Kidney capillary endothelial cell (primary cell): ENCODE data around the gene CYP11A1.

Experiments
- DNase-seq: peaks from one replicate; pipeline ENCODE4 v3.0.0-alpha.2; 2018; ENCODE audit warnings: low spot score

The CYP11A1 gene

GRCh38 chr15:74320352-74321247 is 46.8 kb downstream of the CYP11A1 start:
- DNase-seq, result no peak

- DNase-seq, result no peak
These were observed 47.7 kb downstream of the CYP11A1 start for GRCh38 chr15:74319596-74320351.

GRCh38 chr15:74319138-74319460 is 48.3 kb downstream of the CYP11A1 start:
- no peak for DNase-seq

- DNase-seq, result no peak
These were observed 48.9 kb downstream of the CYP11A1 start for GRCh38 chr15:74318376-74319137.

GRCh38 chr15:74317820-74318375 is 49.5 kb downstream of the CYP11A1 start:
- peak; percentile 72 for DNase-seq

GRCh38 chr15:74316141-74316540 is 51.3 kb downstream of the CYP11A1 start:
- DNase-seq, result no peak

GRCh38 chr15:74315626-74316025 is 51.8 kb downstream of the CYP11A1 start:
- no peak for DNase-seq

- no peak for DNase-seq
These were observed 52.5 kb downstream of the CYP11A1 start for GRCh38 chr15:74314795-74315438.

- DNase-seq, result no peak
These were observed 53.6 kb downstream of the CYP11A1 start for GRCh38 chr15:74313889-74314288.

- no peak for DNase-seq
These were observed 54.9 kb downstream of the CYP11A1 start for GRCh38 chr15:74312445-74313007.

GRCh38 chr15:74311734-74312444 is 55.6 kb downstream of the CYP11A1 start:
- DNase-seq, result no peak

GRCh38 chr15:74307827-74308811 is 59.3 kb downstream of the CYP11A1 start:
- DNase-seq, result peak; percentile 56

GRCh38 chr15:74306781-74307217 is 60.6 kb downstream of the CYP11A1 start:
- DNase-seq, result no peak

GRCh38 chr15:74305687-74306086 is 61.8 kb downstream of the CYP11A1 start:
- DNase-seq, result no peak

- no peak for DNase-seq
These were observed 63.0 kb downstream of the CYP11A1 start for GRCh38 chr15:74304431-74304830.

- no peak for DNase-seq
These were observed 63.6 kb downstream of the CYP11A1 start for GRCh38 chr15:74303741-74304309.

- no peak for DNase-seq
These were observed 64.6 kb downstream of the CYP11A1 start for GRCh38 chr15:74302821-74303359.

- no peak for DNase-seq
These were observed 65.7 kb downstream of the CYP11A1 start for GRCh38 chr15:74301583-74302361.
